ENCODE measurements around the gene ADAMTS6. TPM values are rescaled to one million over a fixed set of nuclear protein-coding genes. Genes with fewer than 3 reads are reported as not detected.

The ADAMTS6 gene
- total and polyA plus RNA-seq, 2 experiments from 2014 or later, result 3.4 to 21.0 TPM

- TF ChIP-seq CTCF (IDR thresholded peaks at IDR 0.05; ENCODE audit: poor library complexity) (no peak), EZH2 (IDR thresholded peaks at IDR 0.05; ENCODE audit: borderline replicate concordance) (no peak), EZH2phosphoT487 (IDR thresholded peaks at IDR 0.05; ENCODE audit: low read depth, severe bottlenecking, unreplicated experiment) (no peak)
- Histone ChIP-seq H3K36me3 (replicated peaks; ENCODE audit: insufficient read depth, low read depth) (no peaks in the 10 kb centered on the region), H2AFZ (no peak overlapping the region), H3K79me2 (no peaks in the 10 kb centered on the region), H3K9me2 (replicated peaks; ENCODE audit: insufficient read depth) (no peaks in the 10 kb centered on the region), H3K4me2 (no peak overlapping the region), H3K4me3 (no peak overlapping the region), H4K20me1 (ENCODE audit: insufficient read depth, poor library complexity, severe bottlenecking) (no peaks in the 10 kb centered on the region), H3K4me1 (ENCODE audit: insufficient read depth) (peaks cover 6% of the 10 kb centered on the region), H3K27ac (peak overlapping the region; percentile 41), H3K27me3 (no peaks in the 10 kb centered on the region), H3K9me3 (ENCODE audit: low read depth) (no peaks in the 10 kb centered on the region)
- no peak for DNase-seq (ENCODE audit: low spot score)
- 66% methylated on average over 4 of the region's 4 CpGs for WGBS (ENCODE audit: low lambda C conversion rate, missing lambda C conversion rate)
Observed at GRCh38 chr5:65157906-65158603, 323.7 kb downstream of the ADAMTS6 start.

GRCh38 chr5:65156933-65157332 lies 324.8 kb downstream of the ADAMTS6 start:
- Histone ChIP-seq H3K4me3 (no peak overlapping the region), H3K9me2 (replicated peaks; ENCODE audit: insufficient read depth) (no peaks in the 10 kb centered on the region), H2AFZ (no peak overlapping the region), H3K9me3 (ENCODE audit: low read depth) (no peaks in the 10 kb centered on the region), H3K4me1 (ENCODE audit: insufficient read depth) (peaks cover 13% of the 10 kb centered on the region), H3K27ac (no peak overlapping the region), H3K4me2 (no peak overlapping the region), H3K79me2 (no peaks in the 10 kb centered on the region), H3K27me3 (no peaks in the 10 kb centered on the region), H3K36me3 (replicated peaks; ENCODE audit: insufficient read depth, low read depth) (no peaks in the 10 kb centered on the region), H4K20me1 (ENCODE audit: insufficient read depth, poor library complexity, severe bottlenecking) (no peaks in the 10 kb centered on the region)
- WGBS (ENCODE audit: low lambda C conversion rate, missing lambda C conversion rate), result 100% methylated on average over 2 of the region's 2 CpGs
- no peak for TF ChIP-seq EZH2 (IDR thresholded peaks at IDR 0.05; ENCODE audit: borderline replicate concordance)
- TF ChIP-seq EZH2phosphoT487 (IDR thresholded peaks at IDR 0.05; ENCODE audit: low read depth, severe bottlenecking, unreplicated experiment), result no peak
- TF ChIP-seq CTCF (IDR thresholded peaks at IDR 0.05; ENCODE audit: poor library complexity), result no peak
- no peak for DNase-seq (ENCODE audit: low spot score)

- peaks cover 31% of the 10 kb centered on the region for H3K4me1 ChIP-seq (ENCODE audit: insufficient read depth)
- H3K9me3 ChIP-seq (ENCODE audit: low read depth), result no peaks in the 10 kb centered on the region
- no peaks in the 10 kb centered on the region for H3K9me2 ChIP-seq (replicated peaks; ENCODE audit: insufficient read depth)
- peak overlapping the region; percentile 61 for H3K4me2 ChIP-seq
- no peaks in the 10 kb centered on the region for H3K27me3 ChIP-seq
- H3K4me3 ChIP-seq, result no peak overlapping the region
- H2AFZ ChIP-seq, result no peak overlapping the region
- no peaks in the 10 kb centered on the region for H3K36me3 ChIP-seq (replicated peaks; ENCODE audit: insufficient read depth, low read depth)
- H4K20me1 ChIP-seq (ENCODE audit: insufficient read depth, poor library complexity, severe bottlenecking), result no peaks in the 10 kb centered on the region
- TF ChIP-seq CTCF (IDR thresholded peaks at IDR 0.05; ENCODE audit: poor library complexity) (no peak), EZH2phosphoT487 (IDR thresholded peaks at IDR 0.05; ENCODE audit: low read depth, severe bottlenecking, unreplicated experiment) (no peak), EZH2 (IDR thresholded peaks at IDR 0.05; ENCODE audit: borderline replicate concordance) (no peak)
- H3K79me2 ChIP-seq, result no peaks in the 10 kb centered on the region
- peak overlapping the region; percentile 74 for H3K27ac ChIP-seq
- WGBS (ENCODE audit: low lambda C conversion rate, missing lambda C conversion rate), result 57% methylated on average over 2 of the region's 2 CpGs
- peak; percentile 36 for DNase-seq (ENCODE audit: low spot score)
Observed at GRCh38 chr5:65152131-65152530, 329.6 kb downstream of the ADAMTS6 start.

Measured in hepatocyte (in vitro differentiated cells).